Measurements from ENCODE around the gene SOD2. TPM values are rescaled to one million over a fixed set of nuclear protein-coding genes. Genes with fewer than 3 reads are reported as not detected.
A peak's percentile ranks its signal among the peaks of the same experiment; 100 is the strongest.

SOD2 gene
- total and polyA plus RNA-seq, 2 of the 13 experiments (the other 11 are each of a cell fraction or from before 2014, with no cell fraction given), result 304 to 309 TPM

DNA sequence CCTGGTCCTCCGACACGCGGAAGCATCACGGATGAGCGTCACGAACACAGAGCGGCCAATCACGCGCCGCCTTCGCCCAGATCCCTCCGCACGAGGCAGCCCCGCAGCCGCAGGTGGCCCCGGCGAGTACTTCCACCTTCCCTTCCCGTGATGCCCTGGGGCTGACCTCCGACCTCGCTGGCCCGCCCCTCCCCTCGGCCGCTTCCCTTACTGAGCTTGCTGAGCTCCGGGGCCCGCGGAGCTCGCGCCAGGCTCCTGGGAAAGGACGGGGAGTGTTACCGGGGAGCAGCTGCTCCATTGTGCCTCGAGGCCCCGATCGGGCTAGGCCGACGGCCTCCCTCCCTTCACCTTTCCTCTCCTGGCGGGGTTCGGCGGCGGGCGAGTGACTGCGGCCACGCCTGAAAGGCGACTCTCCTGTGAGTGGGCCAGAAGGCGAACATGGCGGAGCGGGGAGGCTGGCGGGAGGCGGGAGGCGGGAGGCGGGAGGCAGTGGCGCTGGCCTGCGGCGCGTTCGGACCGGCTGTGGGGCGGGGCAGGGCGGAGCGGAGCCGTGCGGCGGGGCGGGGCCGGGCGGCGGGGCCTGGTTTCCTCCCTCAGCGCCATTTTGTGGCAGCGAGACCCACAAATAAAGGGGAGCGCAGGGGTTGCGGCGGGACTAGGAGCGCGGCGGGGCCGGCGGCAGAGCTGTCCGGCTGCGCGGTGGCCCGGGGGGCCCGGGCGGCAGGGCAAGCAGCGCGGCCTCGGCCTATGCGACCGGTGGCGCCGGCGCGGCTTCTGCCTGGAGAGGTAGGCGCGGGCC, 34.1 kb upstream of the SOD2 start, which contains the start of gene WTAP (continued):
- TF ChIP-seq, protein P1, sequence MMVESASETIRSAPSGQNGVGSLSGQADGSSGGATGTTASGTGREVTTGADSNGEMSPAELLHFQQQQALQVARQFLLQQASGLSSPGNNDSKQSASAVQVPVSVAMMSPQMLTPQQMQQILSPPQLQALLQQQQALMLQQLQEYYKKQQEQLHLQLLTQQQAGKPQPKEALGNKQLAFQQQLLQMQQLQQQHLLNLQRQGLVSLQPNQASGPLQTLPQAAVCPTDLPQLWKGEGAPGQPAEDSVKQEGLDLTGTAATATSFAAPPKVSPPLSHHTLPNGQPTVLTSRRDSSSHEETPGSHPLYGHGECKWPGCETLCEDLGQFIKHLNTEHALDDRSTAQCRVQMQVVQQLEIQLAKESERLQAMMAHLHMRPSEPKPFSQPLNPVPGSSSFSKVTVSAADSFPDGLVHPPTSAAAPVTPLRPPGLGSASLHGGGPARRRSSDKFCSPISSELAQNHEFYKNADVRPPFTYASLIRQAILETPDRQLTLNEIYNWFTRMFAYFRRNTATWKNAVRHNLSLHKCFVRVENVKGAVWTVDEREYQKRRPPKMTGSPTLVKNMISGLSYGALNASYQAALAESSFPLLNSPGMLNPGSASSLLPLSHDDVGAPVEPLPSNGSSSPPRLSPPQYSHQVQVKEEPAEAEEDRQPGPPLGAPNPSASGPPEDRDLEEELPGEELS (CRISPR knock-in tag; IDR thresholded peaks at IDR 0.05), result peak; percentile 82
- TF ChIP-seq ZNF652 (CRISPR knock-in tag; IDR thresholded peaks at IDR 0.05; ENCODE audit: borderline replicate concordance, low read depth) (peak; percentile 52; the same call in 1 of the 2 replicates), ZNF510 (CRISPR knock-in tag; IDR thresholded peaks at IDR 0.05; ENCODE audit: low read depth) (peak; percentile 95), ZFP37 (CRISPR knock-in tag; IDR thresholded peaks at IDR 0.05; ENCODE audit: borderline replicate concordance) (peak; percentile 99), ZNF83 (CRISPR knock-in tag; IDR thresholded peaks at IDR 0.05; ENCODE audit: borderline replicate concordance) (peak; percentile 99), ZNF550 (CRISPR knock-in tag; IDR thresholded peaks at IDR 0.05; ENCODE audit: borderline replicate concordance) (peak; percentile 79; the same call in 1 of the 2 replicates), CHD4 (IDR thresholded peaks at IDR 0.05; ENCODE audit: borderline replicate concordance, low read length) (no peak), TBL1XR1 (IDR thresholded peaks at IDR 0.05; ENCODE audit: borderline replicate concordance, low read length, partially characterized antibody) (peak; percentile 50), ERF (CRISPR knock-in tag; IDR thresholded peaks at IDR 0.05) (peak; percentile 100), MAF1 (CRISPR knock-in tag; IDR thresholded peaks at IDR 0.05; ENCODE audit: borderline replicate concordance) (peak; percentile 94), ZNF703 (CRISPR knock-in tag; IDR thresholded peaks at IDR 0.05; ENCODE audit: borderline replicate concordance) (peak; percentile 96; the same call in 1 of the 2 replicates), ZNF781 (CRISPR knock-in tag; IDR thresholded peaks at IDR 0.05; ENCODE audit: borderline replicate concordance, not compliant biosample characterization) (peak; percentile 98), FIP1L1 (IDR thresholded peaks at IDR 0.05; ENCODE audit: borderline replicate concordance, insufficient read depth, low read depth, low read length) (peak; percentile 95; the same call in 1 of the 2 replicates)
- TF ChIP-seq, protein P2, sequence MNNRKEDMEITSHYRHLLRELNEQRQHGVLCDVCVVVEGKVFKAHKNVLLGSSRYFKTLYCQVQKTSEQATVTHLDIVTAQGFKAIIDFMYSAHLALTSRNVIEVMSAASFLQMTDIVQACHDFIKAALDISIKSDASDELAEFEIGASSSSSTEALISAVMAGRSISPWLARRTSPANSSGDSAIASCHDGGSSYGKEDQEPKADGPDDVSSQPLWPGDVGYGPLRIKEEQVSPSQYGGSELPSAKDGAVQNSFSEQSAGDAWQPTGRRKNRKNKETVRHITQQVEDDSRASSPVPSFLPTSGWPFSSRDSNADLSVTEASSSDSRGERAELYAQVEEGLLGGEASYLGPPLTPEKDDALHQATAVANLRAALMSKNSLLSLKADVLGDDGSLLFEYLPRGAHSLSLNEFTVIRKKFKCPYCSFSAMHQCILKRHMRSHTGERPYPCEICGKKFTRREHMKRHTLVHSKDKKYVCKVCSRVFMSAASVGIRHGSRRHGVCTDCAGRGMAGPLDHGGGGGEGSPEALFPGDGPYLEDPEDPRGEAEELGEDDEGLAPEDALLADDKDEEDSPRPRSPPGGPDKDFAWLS (CRISPR knock-in tag; IDR thresholded peaks at IDR 0.05; ENCODE audit: borderline replicate concordance), result peak; percentile 22; the same call in 1 of the 2 replicates
- TF ChIP-seq, protein P3, sequence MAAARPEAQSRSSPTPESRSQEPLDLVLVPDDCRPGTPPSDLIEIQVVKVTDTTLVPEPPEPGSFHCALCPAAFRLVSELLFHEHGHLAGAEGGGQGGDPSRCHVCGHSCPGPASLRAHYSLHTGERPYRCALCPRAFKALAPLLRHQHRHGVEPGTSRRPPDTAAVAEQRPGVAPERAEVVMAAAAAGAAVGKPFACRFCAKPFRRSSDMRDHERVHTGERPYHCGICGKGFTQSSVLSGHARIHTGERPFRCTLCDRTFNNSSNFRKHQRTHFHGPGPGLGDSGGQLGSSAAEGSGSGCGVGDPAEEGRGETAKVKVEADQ (CRISPR knock-in tag; IDR thresholded peaks at IDR 0.05; ENCODE audit: borderline replicate concordance), result no peak; the same call in 1 of the 2 replicates
- TF ChIP-seq, protein P4, sequence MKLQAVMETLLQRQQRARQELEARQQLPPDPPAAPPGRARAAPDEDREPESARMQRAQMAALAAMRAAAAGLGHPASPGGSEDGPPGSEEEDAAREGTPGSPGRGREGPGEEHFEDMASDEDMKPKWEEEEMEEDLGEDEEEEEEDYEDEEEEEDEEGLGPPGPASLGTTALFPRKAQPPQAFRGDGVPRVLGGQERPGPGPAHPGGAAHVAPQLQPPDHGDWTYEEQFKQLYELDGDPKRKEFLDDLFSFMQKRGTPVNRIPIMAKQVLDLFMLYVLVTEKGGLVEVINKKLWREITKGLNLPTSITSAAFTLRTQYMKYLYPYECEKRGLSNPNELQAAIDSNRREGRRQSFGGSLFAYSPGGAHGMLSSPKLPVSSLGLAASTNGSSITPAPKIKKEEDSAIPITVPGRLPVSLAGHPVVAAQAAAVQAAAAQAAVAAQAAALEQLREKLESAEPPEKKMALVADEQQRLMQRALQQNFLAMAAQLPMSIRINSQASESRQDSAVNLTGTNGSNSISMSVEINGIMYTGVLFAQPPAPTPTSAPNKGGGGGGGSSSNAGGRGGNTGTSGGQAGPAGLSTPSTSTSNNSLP (IDR thresholded peaks at IDR 0.05; ENCODE audit: low read depth, low read length), result peak; percentile 39; the same call in 1 of the 2 replicates
- TF ChIP-seq, protein P5, sequence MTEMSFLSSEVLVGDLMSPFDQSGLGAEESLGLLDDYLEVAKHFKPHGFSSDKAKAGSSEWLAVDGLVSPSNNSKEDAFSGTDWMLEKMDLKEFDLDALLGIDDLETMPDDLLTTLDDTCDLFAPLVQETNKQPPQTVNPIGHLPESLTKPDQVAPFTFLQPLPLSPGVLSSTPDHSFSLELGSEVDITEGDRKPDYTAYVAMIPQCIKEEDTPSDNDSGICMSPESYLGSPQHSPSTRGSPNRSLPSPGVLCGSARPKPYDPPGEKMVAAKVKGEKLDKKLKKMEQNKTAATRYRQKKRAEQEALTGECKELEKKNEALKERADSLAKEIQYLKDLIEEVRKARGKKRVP (CRISPR knock-in tag; IDR thresholded peaks at IDR 0.05), result peak in 1 of 2 experiments; percentile 75; a peak in 2 of 4 replicates
- TF ChIP-seq, protein P6, sequence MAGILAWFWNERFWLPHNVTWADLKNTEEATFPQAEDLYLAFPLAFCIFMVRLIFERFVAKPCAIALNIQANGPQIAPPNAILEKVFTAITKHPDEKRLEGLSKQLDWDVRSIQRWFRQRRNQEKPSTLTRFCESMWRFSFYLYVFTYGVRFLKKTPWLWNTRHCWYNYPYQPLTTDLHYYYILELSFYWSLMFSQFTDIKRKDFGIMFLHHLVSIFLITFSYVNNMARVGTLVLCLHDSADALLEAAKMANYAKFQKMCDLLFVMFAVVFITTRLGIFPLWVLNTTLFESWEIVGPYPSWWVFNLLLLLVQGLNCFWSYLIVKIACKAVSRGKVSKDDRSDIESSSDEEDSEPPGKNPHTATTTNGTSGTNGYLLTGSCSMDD (CRISPR knock-in tag; IDR thresholded peaks at IDR 0.05), result peak; percentile 97
